Limb (tissue), 2 donors: ENCODE measurements around the gene PTAFR.
"Not testable (repeated sequence)": the region's sequence is repeated elsewhere in the genome, so short reads cannot be mapped to it uniquely, and the experiment has no call there.

ENCODE experiments used
- DNase-seq, 2 donors: peaks; one replicate each; pipeline ENCODE4 v3.0.0-alpha.2; 2016; ENCODE audit errors: extremely low spot score in 2 of 2

PTAFR gene

GRCh38 chr1:28144203-28145135 is 32.0 kb downstream of the PTAFR start:
- DNase-seq, result no peak

GRCh38 chr1:28143496-28144202 is 32.8 kb downstream of the PTAFR start:
- DNase-seq, result no peak

GRCh38 chr1:28141685-28142084 is 34.8 kb downstream of the PTAFR start:
- DNase-seq, result no peak

GRCh38 chr1:28139866-28140265 is 36.6 kb downstream of the PTAFR start:
- DNase-seq, result not testable (repeated sequence)

GRCh38 chr1:28139025-28139712 is 37.3 kb downstream of the PTAFR start:
- DNase-seq, result no peak

- DNase-seq, result no peak
Measured at GRCh38 chr1:28136922-28137613, 39.4 kb downstream of the PTAFR start.

- no peak for DNase-seq
Measured at GRCh38 chr1:28136169-28136921, 40.1 kb downstream of the PTAFR start.

GRCh38 chr1:28135371-28136168 is 40.9 kb downstream of the PTAFR start:
- no peak for DNase-seq

GRCh38 chr1:28134651-28135207 is 41.8 kb downstream of the PTAFR start:
- no peak for DNase-seq

- DNase-seq, result no peak
Measured at GRCh38 chr1:28132171-28133167, 44.0 kb downstream of the PTAFR start.

GRCh38 chr1:28130901-28131300 is 45.6 kb downstream of the PTAFR start:
- DNase-seq, result no peak

GRCh38 chr1:28129150-28129549 is 47.3 kb downstream of the PTAFR start:
- DNase-seq, result no peak

GRCh38 chr1:28127617-28128257 is 48.8 kb downstream of the PTAFR start:
- no peak for DNase-seq

- DNase-seq, result no peak
Measured at GRCh38 chr1:28126783-28127490, 49.6 kb downstream of the PTAFR start.

- DNase-seq, result no peak
Measured at GRCh38 chr1:28126212-28126611, 50.3 kb downstream of the PTAFR start.

GRCh38 chr1:28123461-28123961 is 53.0 kb downstream of the PTAFR start:
- no peak for DNase-seq

- DNase-seq, result no peak
Measured at GRCh38 chr1:28122183-28122582, 54.3 kb downstream of the PTAFR start.
